Thoracic aorta (tissue), 2 donors: ENCODE measurements around the gene GPBP1L1. TPM values are rescaled to one million over a fixed set of nuclear protein-coding genes. Genes with fewer than 3 reads are reported as not detected.

ENCODE experiments used
- total RNA-seq, 2 donors: library from RNA; depleted of rRNA; stranded (reverse); fragments of >200 nt; gene quantifications; one replicate each; pipeline versions ENCODE4 v1.1.0 to v1.2.3, GENCODE V29; 2016

The GPBP1L1 gene
- total RNA-seq, 2 donors from 2014 or later = 103 to 120 TPM

Other genes starting within 250 kb of the GPBP1L1 start
- 1 to 10 TPM; 3.5 to 7.6 TPM for gene TESK2, start 195.4 kb downstream of the GPBP1L1 start, total RNA-seq
- gene CCDC163, start 186.5 kb downstream of the GPBP1L1 start, total RNA-seq = 1 to 10 TPM; 1.3 to 1.9 TPM
- gene MMACHC, start 186.2 kb downstream of the GPBP1L1 start, total RNA-seq = 1 to 10 TPM; 1.4 to 1.5 TPM
- 100 to 1,000 TPM; 196 to 246 TPM for gene PRDX1, start 164.6 kb downstream of the GPBP1L1 start, total RNA-seq
- 100 to 1,000 TPM in 1 of 2 donors, 10 to 100 TPM in 1; 35.3 to 130 TPM for gene AKR1A1, start 135.7 kb downstream of the GPBP1L1 start, total RNA-seq
- 10 to 100 TPM; 34.7 to 91.4 TPM for gene NASP, start 102.5 kb downstream of the GPBP1L1 start, total RNA-seq
- 1 to 10 TPM; 2.2 to 4.0 TPM for gene CCDC17, start 62.5 kb downstream of the GPBP1L1 start, total RNA-seq
- gene TMEM69, start 1.6 kb upstream of the GPBP1L1 start, total RNA-seq = 1 to 10 TPM; 6.8 to 7.2 TPM
- gene IPP, start 64.1 kb upstream of the GPBP1L1 start, total RNA-seq = 10 to 100 TPM in 1 of 2 donors, 1 to 10 TPM in 1; 6.9 to 10.2 TPM
- 10 to 100 TPM; 33.6 to 61.2 TPM for gene MAST2, start 117.1 kb upstream of the GPBP1L1 start, total RNA-seq